HEK293 (cell line): ENCODE measurements around the gene GFOD1.

Experiments
- CTCF ChIA-PET: fragments of 350-600 bp; formaldehyde crosslinking; extraction: SDS; loops from one replicate; lab custom pipeline; 2021; ENCODE audit warnings: antibody characterized with exemption; lab: Yijun Ruan, JAX
- POLR2A ChIA-PET: fragments of 300-600 bp; formaldehyde crosslinking; extraction: SDS; loops from one replicate; lab custom pipeline; 2020; ENCODE audit warnings: antibody characterized with exemption, inconsistent platforms; lab: Yijun Ruan, JAX
- H3K27ac ChIP-seq: fragments of 200-500 bp; sonication (Bioruptor generic); 2 replicates; pipeline ENCODE4 v1.5.1; 2014; ENCODE audit warnings: low read depth, low read length, control low read depth, inconsistent platforms; ENCODE audit errors: extremely low read depth
- H3K36me3 ChIP-seq, 2 experiments: fragments of 200-500 bp in 1 of 2; sonication (Bioruptor generic) in 1 of 2; 1 replicate in 1 of 2; 2 replicates in 1 of 2; pipeline ENCODE4 v1.5.1; 2014 to 2017; ENCODE audit warnings: inconsistent platforms in 2 of 2, low read length in 2 of 2; ENCODE audit not compliant: control insufficient read depth in 2 of 2, insufficient read depth in 1 of 2
- H3K4me1 ChIP-seq: fragments of 200-500 bp; sonication (Bioruptor generic); 2 replicates; pipeline ENCODE4 v1.5.1; 2014; ENCODE audit warnings: mild to moderate bottlenecking, low read length, inconsistent platforms; ENCODE audit not compliant: control insufficient read depth, insufficient read depth
- H3K4me3 ChIP-seq: 2 replicates; pipeline ENCODE4 v1.5.1; 2011; ENCODE audit warnings: low read depth, mild to moderate bottlenecking, control low read depth, low read length, moderate library complexity
- H3K9me3 ChIP-seq: fragments of 200-500 bp; sonication (Bioruptor generic); 2 replicates; pipeline ENCODE4 v1.5.1; 2014; ENCODE audit warnings: low read depth, low read length, inconsistent platforms; ENCODE audit not compliant: control insufficient read depth, insufficient read depth
- FEZF1 ChIP-seq: fragments of 450-650 bp; formaldehyde crosslinking; IDR thresholded peaks from 2 replicates; pipeline ENCODE4 v1.5.1; 2016; ENCODE audit warnings: missing biosample characterization, missing genetic modification characterization
- KLF10 ChIP-seq: fragments of 450-650 bp; IDR thresholded peaks from 2 replicates; pipeline ENCODE4 v1.5.1; 2018; ENCODE audit warnings: missing biosample characterization, mild to moderate bottlenecking, missing genetic modification characterization
- KLF16 ChIP-seq: fragments of 450-650 bp; formaldehyde crosslinking; IDR thresholded peaks from 2 replicates; pipeline ENCODE4 v1.5.1; 2017; ENCODE audit warnings: missing biosample characterization, missing genetic modification characterization
- PRDM1 ChIP-seq: fragments of 450-650 bp; formaldehyde crosslinking; IDR thresholded peaks from 2 replicates; pipeline ENCODE4; 2016; ENCODE audit warnings: missing biosample characterization, missing genetic modification characterization
- RBAK ChIP-seq: fragments of 450-650 bp; formaldehyde crosslinking; IDR thresholded peaks from 2 replicates; pipeline ENCODE4 v1.5.1; 2016; ENCODE audit warnings: missing biosample characterization, missing genetic modification characterization
- SCRT2 ChIP-seq: fragments of 450-650 bp; formaldehyde crosslinking; IDR thresholded peaks from 2 replicates; pipeline ENCODE4 v1.5.1; 2016; ENCODE audit warnings: missing biosample characterization, missing genetic modification characterization
- SP7 ChIP-seq: fragments of 450-650 bp; formaldehyde crosslinking; IDR thresholded peaks from 2 replicates; pipeline ENCODE4 v1.5.1; 2016; ENCODE audit warnings: missing biosample characterization, missing genetic modification characterization
- ZBTB20 ChIP-seq: fragments of 450-650 bp; formaldehyde crosslinking; IDR thresholded peaks from 2 replicates; pipeline ENCODE4 v1.5.1; 2016; ENCODE audit warnings: missing biosample characterization, missing genetic modification characterization
- ZIC2 ChIP-seq: fragments of 450-650 bp; formaldehyde crosslinking; IDR thresholded peaks from 2 replicates; pipeline ENCODE4 v1.5.1; 2016; ENCODE audit warnings: missing biosample characterization, missing genetic modification characterization
- ZNF121 ChIP-seq: fragments of 450-650 bp; formaldehyde crosslinking; IDR thresholded peaks from 2 replicates; pipeline ENCODE4 v1.5.1; 2016; ENCODE audit warnings: missing biosample characterization, missing genetic modification characterization
- ZNF16 ChIP-seq: fragments of 450-650 bp; formaldehyde crosslinking; IDR thresholded peaks from 2 replicates; pipeline ENCODE4 v1.5.1; 2016; ENCODE audit warnings: low read depth, missing biosample characterization, missing genetic modification characterization
- ZNF184 ChIP-seq: fragments of 450-650 bp; IDR thresholded peaks from 2 replicates; pipeline ENCODE4 v1.5.1; 2018; ENCODE audit warnings: missing biosample characterization, mild to moderate bottlenecking, missing genetic modification characterization
- ZNF239 ChIP-seq: fragments of 450-650 bp; formaldehyde crosslinking; IDR thresholded peaks from 2 replicates; pipeline ENCODE4 v1.5.1; 2016; ENCODE audit warnings: missing biosample characterization, missing genetic modification characterization
- ZNF280D ChIP-seq: fragments of 450-650 bp; formaldehyde crosslinking; IDR thresholded peaks from 2 replicates; pipeline ENCODE4 v1.5.1; 2016; ENCODE audit warnings: missing biosample characterization, missing genetic modification characterization
- ZNF335 ChIP-seq: fragments of 450-650 bp; formaldehyde crosslinking; conservative IDR thresholded peaks from 2 replicates; pipeline ENCODE4 v1.5.1; 2016; ENCODE audit warnings: missing biosample characterization, missing genetic modification characterization
- ZNF341 ChIP-seq: fragments of 450-650 bp; formaldehyde crosslinking; IDR thresholded peaks from 2 replicates; pipeline ENCODE4; 2016; ENCODE audit warnings: low read depth, missing biosample characterization, missing genetic modification characterization
- ZNF394 ChIP-seq: fragments of 450-650 bp; formaldehyde crosslinking; IDR thresholded peaks from 2 replicates; pipeline ENCODE4 v1.5.1; 2016; ENCODE audit warnings: missing biosample characterization, missing genetic modification characterization, mild to moderate bottlenecking, moderate library complexity, borderline replicate concordance
- ZNF514 ChIP-seq: fragments of 450-650 bp; formaldehyde crosslinking; IDR thresholded peaks from 2 replicates; pipeline ENCODE4 v1.5.1; 2016; ENCODE audit warnings: missing biosample characterization, missing genetic modification characterization
- ZNF629 ChIP-seq: fragments of 450-650 bp; formaldehyde crosslinking; IDR thresholded peaks from 2 replicates; pipeline ENCODE4 v1.5.1; 2017; ENCODE audit warnings: missing biosample characterization, missing genetic modification characterization
- ZNF654 ChIP-seq: fragments of 450-650 bp; formaldehyde crosslinking; IDR thresholded peaks from 2 replicates; pipeline ENCODE4 v1.5.1; 2016; ENCODE audit warnings: low read depth, missing biosample characterization, missing genetic modification characterization
- ZNF692 ChIP-seq: fragments of 450-650 bp; formaldehyde crosslinking; IDR thresholded peaks from 2 replicates; pipeline ENCODE4 v1.5.1; 2016; ENCODE audit warnings: missing biosample characterization, missing genetic modification characterization
- TF ChIP-seq, protein P1 (sequence below): fragments of 450-650 bp; formaldehyde crosslinking; IDR thresholded peaks from 2 replicates; pipeline ENCODE4 v1.5.1; 2017; ENCODE audit warnings: missing biosample characterization, missing genetic modification characterization
- TF ChIP-seq, protein P2 (sequence below): fragments of 450-650 bp; formaldehyde crosslinking; IDR thresholded peaks from 2 replicates; pipeline ENCODE4 v1.5.1; 2016; ENCODE audit warnings: missing biosample characterization, missing genetic modification characterization
- TF ChIP-seq, protein P3 (sequence below): fragments of 450-650 bp; formaldehyde crosslinking; conservative IDR thresholded peaks from 2 replicates; pipeline ENCODE4 v1.5.1; 2016; ENCODE audit warnings: low read depth, missing biosample characterization, missing genetic modification characterization

The GFOD1 gene

DNA sequence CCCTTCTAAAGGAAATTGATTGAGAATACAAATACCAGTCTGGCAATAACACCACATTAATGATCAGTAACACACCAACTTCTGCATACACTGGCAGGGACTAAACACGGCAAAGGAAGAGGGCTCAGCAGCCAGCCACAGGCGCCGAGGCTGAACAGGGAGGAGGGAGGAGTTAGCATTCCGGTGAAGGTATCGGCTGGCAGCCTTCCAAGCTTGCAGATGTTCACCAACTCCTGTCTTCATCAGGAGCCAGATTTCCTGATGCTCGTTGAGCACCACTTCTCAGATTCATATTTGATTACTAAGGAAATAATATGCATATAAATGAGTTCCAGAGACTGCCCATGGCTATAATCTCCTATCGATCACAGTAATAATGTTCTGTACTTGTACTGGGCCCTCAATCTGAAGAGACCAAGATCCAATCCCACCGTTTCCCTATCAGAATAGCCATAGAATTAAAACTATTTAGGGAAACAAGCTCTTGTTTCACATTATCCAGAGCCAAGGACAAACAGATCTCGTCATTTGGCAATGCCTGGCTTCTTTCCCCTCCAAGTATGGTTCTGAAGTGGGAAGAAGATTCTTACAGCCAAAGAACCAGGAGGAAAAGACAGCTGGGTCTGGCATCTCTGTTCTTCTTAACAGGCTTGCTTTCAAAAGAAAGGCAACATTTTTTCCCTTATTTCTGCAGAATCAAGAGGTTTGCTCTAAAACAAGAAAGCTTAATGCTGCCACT, 42.2 kb downstream of the GFOD1 start (continued):
- no peak for TF ChIP-seq ZNF394 (tag by site-specific recombination)
- peak; percentile 64 for TF ChIP-seq ZNF341 (tag by site-specific recombination)
- TF ChIP-seq ZNF514 = no peak
- TF ChIP-seq ZNF629 (tag by site-specific recombination) = no peak
- TF ChIP-seq ZNF692 (tag by site-specific recombination) = no peak
- no peak for TF ChIP-seq ZNF280D (tag by site-specific recombination)
- TF ChIP-seq ZNF184 (tag by site-specific recombination) = no peak
- no peak for TF ChIP-seq SCRT2 (tag by site-specific recombination)
- no peak for TF ChIP-seq KLF16 (tag by site-specific recombination)
- no peak for TF ChIP-seq ZNF239 (tag by site-specific recombination)
- no peak for TF ChIP-seq RBAK (tag by site-specific recombination)
- TF ChIP-seq PRDM1 (tag by site-specific recombination) = no peak

- H3K4me3 ChIP-seq = no peak overlapping the region
- no peaks in the 10 kb centered on the region for H3K9me3 ChIP-seq
- no peaks in the 10 kb centered on the region for H3K36me3 ChIP-seq
- ChIA-PET CTCF (interaction anchor here (0.6 to 1.1 kb wide), 2 partner anchors 11 to 176 kb away, joined by 3 to 4 read pairs; no protein-coding TSS in a partner anchor), POLR2A (interaction anchor here (1.5 kb wide), 1 partner anchor 116 kb away, joined by 3 read pairs; the partner anchor contains the start of gene TBC1D7)
- no peak overlapping the region for H3K27ac ChIP-seq
- H3K4me1 ChIP-seq = peaks cover 13% of the 10 kb centered on the region
- no peak for TF ChIP-seq ZNF654 (tag by site-specific recombination)
- TF ChIP-seq, protein P1, sequence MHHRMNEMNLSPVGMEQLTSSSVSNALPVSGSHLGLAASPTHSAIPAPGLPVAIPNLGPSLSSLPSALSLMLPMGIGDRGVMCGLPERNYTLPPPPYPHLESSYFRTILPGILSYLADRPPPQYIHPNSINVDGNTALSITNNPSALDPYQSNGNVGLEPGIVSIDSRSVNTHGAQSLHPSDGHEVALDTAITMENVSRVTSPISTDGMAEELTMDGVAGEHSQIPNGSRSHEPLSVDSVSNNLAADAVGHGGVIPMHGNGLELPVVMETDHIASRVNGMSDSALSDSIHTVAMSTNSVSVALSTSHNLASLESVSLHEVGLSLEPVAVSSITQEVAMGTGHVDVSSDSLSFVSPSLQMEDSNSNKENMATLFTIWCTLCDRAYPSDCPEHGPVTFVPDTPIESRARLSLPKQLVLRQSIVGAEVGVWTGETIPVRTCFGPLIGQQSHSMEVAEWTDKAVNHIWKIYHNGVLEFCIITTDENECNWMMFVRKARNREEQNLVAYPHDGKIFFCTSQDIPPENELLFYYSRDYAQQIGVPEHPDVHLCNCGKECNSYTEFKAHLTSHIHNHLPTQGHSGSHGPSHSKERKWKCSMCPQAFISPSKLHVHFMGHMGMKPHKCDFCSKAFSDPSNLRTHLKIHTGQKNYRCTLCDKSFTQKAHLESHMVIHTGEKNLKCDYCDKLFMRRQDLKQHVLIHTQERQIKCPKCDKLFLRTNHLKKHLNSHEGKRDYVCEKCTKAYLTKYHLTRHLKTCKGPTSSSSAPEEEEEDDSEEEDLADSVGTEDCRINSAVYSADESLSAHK (tag by site-specific recombination) = no peak
- TF ChIP-seq ZNF16 (tag by site-specific recombination) = no peak
- 0 out of 2 replicates have a peak, but pooled peaks have one; percentile 16 for TF ChIP-seq KLF10 (tag by site-specific recombination)
- peak; percentile 15; the same call in 1 of the 2 replicates for TF ChIP-seq ZNF335
- no peak for TF ChIP-seq SP7 (tag by site-specific recombination)
- no peak for TF ChIP-seq ZIC2 (tag by site-specific recombination)
- TF ChIP-seq, protein P2, sequence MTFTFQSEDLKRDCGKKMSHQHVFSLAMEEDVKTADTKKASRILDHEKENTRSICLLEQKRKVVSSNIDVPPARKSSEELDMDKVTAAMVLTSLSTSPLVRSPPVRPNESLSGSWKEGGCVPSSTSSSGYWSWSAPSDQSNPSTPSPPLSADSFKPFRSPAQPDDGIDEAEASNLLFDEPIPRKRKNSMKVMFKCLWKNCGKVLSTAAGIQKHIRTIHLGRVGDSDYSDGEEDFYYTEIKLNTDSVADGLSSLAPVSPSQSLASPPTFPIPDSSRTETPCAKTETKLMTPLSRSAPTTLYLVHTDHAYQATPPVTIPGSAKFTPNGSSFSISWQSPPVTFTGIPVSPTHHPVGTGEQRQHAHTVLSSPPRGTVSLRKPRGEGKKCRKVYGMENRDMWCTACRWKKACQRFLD = no peak
- TF ChIP-seq ZNF121 = no peak
- no peak for TF ChIP-seq ZBTB20 (tag by site-specific recombination)
- TF ChIP-seq, protein P3, sequence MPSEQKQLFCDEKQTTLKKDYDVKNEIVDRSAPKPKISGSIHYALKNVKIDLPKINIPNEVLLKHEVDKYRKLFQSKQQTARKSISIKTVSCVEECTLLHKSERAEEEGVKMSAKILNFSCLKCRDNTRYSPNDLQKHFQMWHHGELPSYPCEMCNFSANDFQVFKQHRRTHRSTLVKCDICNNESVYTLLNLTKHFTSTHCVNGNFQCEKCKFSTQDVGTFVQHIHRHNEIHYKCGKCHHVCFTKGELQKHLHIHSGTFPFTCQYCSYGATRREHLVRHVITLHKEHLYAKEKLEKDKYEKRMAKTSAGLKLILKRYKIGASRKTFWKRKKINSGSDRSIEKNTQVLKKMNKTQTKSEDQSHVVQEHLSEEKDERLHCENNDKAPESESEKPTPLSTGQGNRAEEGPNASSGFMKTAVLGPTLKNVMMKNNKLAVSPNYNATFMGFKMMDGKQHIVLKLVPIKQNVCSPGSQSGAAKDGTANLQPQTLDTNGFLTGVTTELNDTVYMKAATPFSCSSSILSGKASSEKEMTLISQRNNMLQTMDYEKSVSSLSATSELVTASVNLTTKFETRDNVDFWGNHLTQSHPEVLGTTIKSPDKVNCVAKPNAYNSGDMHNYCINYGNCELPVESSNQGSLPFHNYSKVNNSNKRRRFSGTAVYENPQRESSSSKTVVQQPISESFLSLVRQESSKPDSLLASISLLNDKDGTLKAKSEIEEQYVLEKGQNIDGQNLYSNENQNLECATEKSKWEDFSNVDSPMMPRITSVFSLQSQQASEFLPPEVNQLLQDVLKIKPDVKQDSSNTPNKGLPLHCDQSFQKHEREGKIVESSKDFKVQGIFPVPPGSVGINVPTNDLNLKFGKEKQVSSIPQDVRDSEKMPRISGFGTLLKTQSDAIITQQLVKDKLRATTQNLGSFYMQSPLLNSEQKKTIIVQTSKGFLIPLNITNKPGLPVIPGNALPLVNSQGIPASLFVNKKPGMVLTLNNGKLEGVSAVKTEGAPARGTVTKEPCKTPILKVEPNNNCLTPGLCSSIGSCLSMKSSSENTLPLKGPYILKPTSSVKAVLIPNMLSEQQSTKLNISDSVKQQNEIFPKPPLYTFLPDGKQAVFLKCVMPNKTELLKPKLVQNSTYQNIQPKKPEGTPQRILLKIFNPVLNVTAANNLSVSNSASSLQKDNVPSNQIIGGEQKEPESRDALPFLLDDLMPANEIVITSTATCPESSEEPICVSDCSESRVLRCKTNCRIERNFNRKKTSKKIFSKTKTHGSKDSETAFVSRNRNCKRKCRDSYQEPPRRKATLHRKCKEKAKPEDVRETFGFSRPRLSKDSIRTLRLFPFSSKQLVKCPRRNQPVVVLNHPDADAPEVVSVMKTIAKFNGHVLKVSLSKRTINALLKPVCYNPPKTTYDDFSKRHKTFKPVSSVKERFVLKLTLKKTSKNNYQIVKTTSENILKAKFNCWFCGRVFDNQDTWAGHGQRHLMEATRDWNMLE (tag by site-specific recombination) = no peak
- TF ChIP-seq FEZF1 (tag by site-specific recombination) = no peak
These were observed 42.8 kb downstream of the GFOD1 start for GRCh38 chr6:13444604-13445003.
